Measurements from ENCODE around the gene PHF12. TPM values are rescaled to one million over a fixed set of nuclear protein-coding genes. Genes with fewer than 3 reads are reported as not detected.
A peak's percentile ranks its signal among the peaks of the same experiment; 100 is the strongest.

Gene PHF12
- total RNA-seq, 4 donors from 2014 or later = 22.0 to 62.9 (median 60.1) TPM

DNA sequence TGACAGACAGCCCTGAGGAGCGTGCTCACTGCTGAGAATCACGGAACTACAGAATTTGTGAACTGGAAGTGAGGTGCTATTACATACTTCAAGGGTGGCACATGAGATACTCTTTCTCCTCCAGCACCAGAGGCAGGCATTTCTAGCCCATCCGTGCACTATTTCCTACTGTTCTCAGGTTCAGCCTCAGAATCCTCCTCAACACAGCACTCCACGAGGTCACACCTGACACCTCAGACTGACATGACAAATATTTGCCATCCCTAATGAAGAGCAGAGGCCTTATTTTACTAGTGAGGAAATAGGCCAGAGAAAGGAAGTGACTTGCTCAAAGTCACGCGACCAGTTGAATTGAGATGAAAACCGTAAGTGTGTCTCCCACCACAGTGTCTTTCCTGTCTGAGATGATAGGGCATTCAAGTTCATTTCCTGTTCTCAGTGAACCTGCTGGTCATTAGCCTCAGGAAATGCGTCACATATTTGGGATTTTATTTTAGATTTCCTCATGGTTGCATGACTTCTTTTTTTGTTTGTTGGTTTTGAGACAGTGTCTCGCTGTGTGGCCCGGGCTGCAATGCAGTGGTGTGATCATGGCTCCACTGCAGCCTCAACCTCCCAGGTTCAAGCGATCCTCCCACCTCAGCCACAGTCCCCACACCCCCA is 30.9 kb upstream of the PHF12 start:
- Histone ChIP-seq H3K27me3 (no peaks in the 10 kb centered on the region), H3K27ac (peak overlapping the region; percentile 14 to 65 (median 17)), H3K4me3 (replicated peaks in 1 of 3) (no peak overlapping the region), H3K9me3 (no peaks in the 10 kb centered on the region), H3K36me3 (no peaks in the 10 kb centered on the region), H3K4me1 (peaks cover 0 to 7% of the 10 kb centered on the region in 2 donors)
- intact Hi-C loops (cut with DNase I) = no loop called here
- DNase-seq = no peak
- TF ChIP-seq, protein P1, sequence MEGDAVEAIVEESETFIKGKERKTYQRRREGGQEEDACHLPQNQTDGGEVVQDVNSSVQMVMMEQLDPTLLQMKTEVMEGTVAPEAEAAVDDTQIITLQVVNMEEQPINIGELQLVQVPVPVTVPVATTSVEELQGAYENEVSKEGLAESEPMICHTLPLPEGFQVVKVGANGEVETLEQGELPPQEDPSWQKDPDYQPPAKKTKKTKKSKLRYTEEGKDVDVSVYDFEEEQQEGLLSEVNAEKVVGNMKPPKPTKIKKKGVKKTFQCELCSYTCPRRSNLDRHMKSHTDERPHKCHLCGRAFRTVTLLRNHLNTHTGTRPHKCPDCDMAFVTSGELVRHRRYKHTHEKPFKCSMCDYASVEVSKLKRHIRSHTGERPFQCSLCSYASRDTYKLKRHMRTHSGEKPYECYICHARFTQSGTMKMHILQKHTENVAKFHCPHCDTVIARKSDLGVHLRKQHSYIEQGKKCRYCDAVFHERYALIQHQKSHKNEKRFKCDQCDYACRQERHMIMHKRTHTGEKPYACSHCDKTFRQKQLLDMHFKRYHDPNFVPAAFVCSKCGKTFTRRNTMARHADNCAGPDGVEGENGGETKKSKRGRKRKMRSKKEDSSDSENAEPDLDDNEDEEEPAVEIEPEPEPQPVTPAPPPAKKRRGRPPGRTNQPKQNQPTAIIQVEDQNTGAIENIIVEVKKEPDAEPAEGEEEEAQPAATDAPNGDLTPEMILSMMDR (IDR thresholded peaks at IDR 0.05) = no peak
- peak in 1 of 2 donors; percentile 8 for TF ChIP-seq POLR2A (IDR thresholded peaks at IDR 0.05)
- WGBS, 2 donors = 61 to 74% methylated on average over 11 of the region's 11 CpGs

- H3K9me3 ChIP-seq = no peaks in the 10 kb centered on the region
- peaks cover 0 to 21% of the 10 kb centered on the region in 2 donors for H3K4me1 ChIP-seq
- no peaks in the 10 kb centered on the region for H3K27me3 ChIP-seq
- H3K27ac ChIP-seq = no peak overlapping the region
- WGBS, 2 donors = 94 to 97% methylated on average over 2 of the region's 2 CpGs
- intact Hi-C loops (cut with DNase I) = no loop called here
- no peak overlapping the region for H3K4me3 ChIP-seq (replicated peaks in 1 of 3)
- no peak for DNase-seq
- TF ChIP-seq, protein P1 (IDR thresholded peaks at IDR 0.05) = no peak
- TF ChIP-seq POLR2A (IDR thresholded peaks at IDR 0.05) = no peak
- no peaks in the 10 kb centered on the region for H3K36me3 ChIP-seq
Measured at GRCh38 chr17:28978356-28978964, 27.1 kb upstream of the PHF12 start.

DNA sequence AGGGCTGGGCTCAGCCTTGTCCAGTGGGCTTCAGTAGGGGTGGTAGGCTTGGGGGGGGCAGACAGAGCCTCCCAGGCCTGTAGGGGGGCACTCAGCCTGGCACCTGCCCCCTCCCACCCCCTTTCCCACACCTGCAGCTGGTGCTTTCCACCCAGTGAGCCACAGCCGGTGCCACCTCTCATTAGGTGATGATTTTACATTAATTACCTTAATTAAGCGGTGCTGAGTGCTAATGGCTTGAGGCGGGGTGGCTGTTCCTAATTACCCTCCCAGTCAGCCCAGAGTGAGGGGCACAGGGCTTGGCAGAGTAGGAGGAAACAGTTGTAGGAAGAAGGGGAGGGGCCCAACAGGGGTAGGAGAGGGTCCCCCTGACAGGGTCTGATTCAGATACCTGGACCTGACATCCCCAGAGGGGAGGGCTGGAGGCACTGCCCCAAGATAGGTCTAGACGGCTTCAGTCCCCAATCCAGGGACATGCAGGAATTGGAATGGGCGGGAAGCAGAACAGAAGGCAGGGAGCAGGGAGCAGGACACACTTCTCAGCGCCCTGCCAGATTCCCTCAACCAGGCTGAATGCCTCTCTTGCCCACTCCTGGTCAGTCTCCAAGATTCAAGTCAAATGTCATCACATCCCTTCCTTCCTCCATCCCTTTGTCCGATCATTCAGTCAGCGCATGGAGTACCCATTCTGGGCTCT is 26.5 kb upstream of the PHF12 start:
- no peaks in the 10 kb centered on the region for H3K36me3 ChIP-seq
- H3K9me3 ChIP-seq = no peaks in the 10 kb centered on the region
- DNase-seq = no peak
- TF ChIP-seq, protein P1 (IDR thresholded peaks at IDR 0.05) = no peak
- no peak overlapping the region for H3K4me3 ChIP-seq (replicated peaks in 1 of 3)
- H3K27me3 ChIP-seq = no peaks in the 10 kb centered on the region
- intact Hi-C loops (cut with DNase I) = no loop called here
- peaks cover 0 to 27% of the 10 kb centered on the region in 2 donors for H3K4me1 ChIP-seq
- 85 to 88% methylated on average over 8 of the region's 8 CpGs for WGBS, 2 donors
- no peak overlapping the region for H3K27ac ChIP-seq

- Histone ChIP-seq H3K9me3 (no peaks in the 10 kb centered on the region), H3K27me3 (no peaks in the 10 kb centered on the region)
Measured at GRCh38 chr17:28975646-28976045, 24.3 kb upstream of the PHF12 start.

More at GRCh38 chr17:28975646-28976045, 24.3 kb upstream of the PHF12 start:
- 90 to 96% methylated on average over 3 of the region's 5 CpGs for WGBS, 2 donors
- Histone ChIP-seq H3K4me3 (replicated peaks in 1 of 3) (no peak overlapping the region), H3K36me3 (no peaks in the 10 kb centered on the region), H3K27ac (no peak overlapping the region), H3K4me1 (peaks cover 0 to 26% of the 10 kb centered on the region in 2 donors)
- TF ChIP-seq POLR2A (IDR thresholded peaks at IDR 0.05) = no peak
- TF ChIP-seq, protein P1 (IDR thresholded peaks at IDR 0.05) = no peak
- intact Hi-C loops (cut with DNase I) = no loop called here
- DNase-seq = no peak
